Prostate gland (tissue), 2 donors: Measurements from ENCODE around the gene IL36RN. TPM values are rescaled to one million over a fixed set of nuclear protein-coding genes. Genes with fewer than 3 reads are reported as not detected.

ENCODE experiments used
- DNase-seq: peaks from one replicate; pipeline ENCODE4 v3.0.0-alpha.2; 2019; ENCODE audit warnings: low spot score
- H3K27ac ChIP-seq, 2 donors: fragments of 200-600 bp; sonication (generic); 2 replicates each; pipeline ENCODE4 v1.5.1; 2017 to 2019
- H3K27me3 ChIP-seq: fragments of 200-600 bp; sonication (generic); replicated peaks from 2 replicates; pipeline ENCODE4 v1.5.1; 2019; ENCODE audit not compliant: insufficient read depth
- H3K36me3 ChIP-seq, 2 donors: fragments of 200-600 bp; sonication (generic); 1 replicate in 1 of 2; 2 replicates in 1 of 2; pipeline versions ENCODE4 v1.5.1 to v1.8.1; 2017 to 2019
- H3K4me1 ChIP-seq: fragments of 200-600 bp; sonication (generic); replicated peaks from 2 replicates; pipeline ENCODE4 v1.5.1; 2019
- H3K4me3 ChIP-seq, 2 donors: fragments of 200-600 bp; sonication (generic); 2 replicates each; pipeline ENCODE4 v1.5.1; 2017 to 2019
- H3K9me3 ChIP-seq: fragments of 200-600 bp; sonication (generic); 2 replicates; pipeline ENCODE4 v1.5.1; 2017
- POLR2A ChIP-seq: fragments of 450-650 bp; IDR thresholded peaks from one replicate; pipeline ENCODE4 v1.6.1; 2016; ENCODE audit warnings: antibody characterized with exemption, mild to moderate bottlenecking
- POLR2AphosphoS5 ChIP-seq: sonication (generic); formaldehyde crosslinking; IDR thresholded peaks from one replicate; pipeline ENCODE4 v1.6.1; 2017; ENCODE audit warnings: antibody characterized with exemption
- WGBS: methylation state at CpG from one replicate; pipeline ENCODE4 v1.1.5; 2018; 5-methylcytosine and 5-hydroxymethylcytosine counted together
- intact Hi-C: fragments of 100-400 bp; cut with DNase I; formaldehyde crosslinking; loops from one replicate; pipeline ENCODE4 v1.14.2; 2022
- total RNA-seq, 2 donors: library from RNA; depleted of rRNA; stranded (reverse); fragments of >200 nt; gene quantifications; one replicate each; pipeline ENCODE4 v1.1.0, GENCODE V29; 2016
- TF ChIP-seq, protein P1 (sequence below), 4 experiments: fragments of 200-600 bp in 2 of 4; fragments of 450-650 bp in 2 of 4; sonication (generic) in 2 of 4; IDR thresholded peaks; 1 replicate in 3 of 4; 2 replicates in 1 of 4; pipeline ENCODE4 v1.5.1; 2016 to 2019; ENCODE audit warnings: antibody characterized with exemption in 4 of 4, mild to moderate bottlenecking in 2 of 4, moderate library complexity in 2 of 4

The IL36RN gene
- total RNA-seq, 2 donors from 2014 or later: not detected

DNA sequence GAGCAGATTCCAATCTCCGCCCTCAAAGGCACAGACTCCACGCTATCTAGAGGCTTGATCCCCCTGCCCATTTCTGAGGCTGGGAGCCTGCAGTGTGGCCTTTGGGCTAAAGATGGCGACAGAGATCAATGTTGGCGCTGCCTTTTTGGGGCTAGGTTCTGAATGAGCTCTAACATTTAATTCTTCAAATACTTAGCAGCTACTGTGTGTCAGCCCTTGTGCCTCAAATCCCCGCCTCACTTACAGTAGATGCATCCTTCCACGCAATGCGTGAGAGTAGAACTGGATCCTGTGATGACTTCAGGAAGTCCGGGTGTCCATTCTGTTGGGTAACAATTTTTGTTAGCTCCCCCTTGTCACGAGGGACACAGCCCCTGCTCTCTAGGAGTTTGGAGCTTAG lies 21.1 kb downstream of the IL36RN start:
- intact Hi-C loops: no loop called here
- no peak overlapping the region for H3K4me3 ChIP-seq
- WGBS: 49% methylated on average over 9 of the region's 9 CpGs

DNA sequence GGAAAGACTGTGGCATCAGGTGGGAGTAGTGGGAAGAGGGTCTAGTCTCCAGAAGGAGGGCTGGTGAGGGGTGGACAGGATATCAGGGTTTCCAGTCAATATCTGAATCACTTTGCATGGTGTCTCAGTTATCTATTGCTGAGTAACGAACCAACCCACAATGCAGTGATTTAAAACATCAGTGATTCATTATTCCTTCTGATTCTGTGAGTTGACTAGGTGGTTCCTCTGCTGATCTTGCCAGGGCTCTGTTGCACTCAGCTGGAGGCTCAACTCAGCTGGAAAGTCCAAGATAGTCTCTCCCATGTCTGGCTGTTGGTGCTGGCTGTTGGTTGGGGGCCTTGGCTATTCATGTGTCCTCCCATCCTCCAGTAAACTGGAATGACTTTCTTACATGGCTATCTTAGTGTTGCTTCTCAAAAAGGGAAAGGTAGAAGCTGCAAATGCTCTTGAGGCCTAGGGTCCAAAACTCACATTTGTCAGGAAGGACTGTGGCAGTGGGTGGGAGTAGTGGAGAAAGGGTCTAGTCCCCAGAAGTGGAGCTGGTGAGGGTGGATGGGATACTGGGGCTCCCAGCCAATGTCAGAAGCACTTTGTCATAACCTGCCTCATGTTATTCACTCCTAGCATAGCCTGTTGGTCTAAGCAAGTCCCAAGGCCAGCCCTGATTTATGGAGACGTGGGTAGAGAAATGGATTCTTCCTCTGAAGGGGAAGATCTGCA lies 22.7 kb downstream of the IL36RN start:
- Histone ChIP-seq H3K4me3 (no peak overlapping the region), H3K27me3 (no peaks in the 10 kb centered on the region), H3K9me3 (no peaks in the 10 kb centered on the region), H3K27ac (no peak overlapping the region), H3K36me3 (no peaks in the 10 kb centered on the region), H3K4me1 (peaks cover 3% of the 10 kb centered on the region)
- TF ChIP-seq, protein P1, sequence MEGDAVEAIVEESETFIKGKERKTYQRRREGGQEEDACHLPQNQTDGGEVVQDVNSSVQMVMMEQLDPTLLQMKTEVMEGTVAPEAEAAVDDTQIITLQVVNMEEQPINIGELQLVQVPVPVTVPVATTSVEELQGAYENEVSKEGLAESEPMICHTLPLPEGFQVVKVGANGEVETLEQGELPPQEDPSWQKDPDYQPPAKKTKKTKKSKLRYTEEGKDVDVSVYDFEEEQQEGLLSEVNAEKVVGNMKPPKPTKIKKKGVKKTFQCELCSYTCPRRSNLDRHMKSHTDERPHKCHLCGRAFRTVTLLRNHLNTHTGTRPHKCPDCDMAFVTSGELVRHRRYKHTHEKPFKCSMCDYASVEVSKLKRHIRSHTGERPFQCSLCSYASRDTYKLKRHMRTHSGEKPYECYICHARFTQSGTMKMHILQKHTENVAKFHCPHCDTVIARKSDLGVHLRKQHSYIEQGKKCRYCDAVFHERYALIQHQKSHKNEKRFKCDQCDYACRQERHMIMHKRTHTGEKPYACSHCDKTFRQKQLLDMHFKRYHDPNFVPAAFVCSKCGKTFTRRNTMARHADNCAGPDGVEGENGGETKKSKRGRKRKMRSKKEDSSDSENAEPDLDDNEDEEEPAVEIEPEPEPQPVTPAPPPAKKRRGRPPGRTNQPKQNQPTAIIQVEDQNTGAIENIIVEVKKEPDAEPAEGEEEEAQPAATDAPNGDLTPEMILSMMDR (IDR thresholded peaks at IDR 0.05): no peak
- TF ChIP-seq POLR2A: no peak
- DNase-seq: no peak
- intact Hi-C loops: no loop called here
- 91% methylated on average over 2 of the region's 2 CpGs for WGBS

More for the DNA sequence above, 21.1 kb downstream of the IL36RN start:
- TF ChIP-seq, protein P1 (IDR thresholded peaks at IDR 0.05): peak in 2 of 4 experiments; percentile 56 to 66
- no peak for TF ChIP-seq POLR2A
- Histone ChIP-seq H3K4me1 (peaks cover 3% of the 10 kb centered on the region), H3K9me3 (no peaks in the 10 kb centered on the region), H3K27ac (no peak overlapping the region), H3K27me3 (no peaks in the 10 kb centered on the region), H3K36me3 (no peaks in the 10 kb centered on the region)
- peak; percentile 22 for DNase-seq

DNA sequence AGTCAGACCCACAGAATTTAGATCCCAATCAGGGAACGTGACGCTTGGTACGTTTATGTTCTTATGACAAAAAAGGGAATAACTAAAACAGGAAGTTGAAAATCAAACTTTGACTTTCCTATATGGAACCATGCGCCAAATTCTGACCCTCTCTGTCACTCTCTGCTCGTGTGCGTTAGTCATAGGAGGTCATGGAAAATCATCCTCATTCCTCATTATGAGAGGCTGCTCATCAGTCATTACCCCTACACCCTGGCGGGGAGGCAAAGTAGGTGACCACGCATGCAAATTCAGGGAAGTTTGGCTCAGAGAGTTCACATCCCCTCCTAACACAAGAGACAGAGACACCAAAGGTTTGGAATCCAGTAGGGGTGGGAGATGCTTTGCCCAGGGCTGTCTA lies 24.3 kb downstream of the IL36RN start:
- H3K27ac ChIP-seq: no peak overlapping the region
- DNase-seq: no peak
- H3K4me3 ChIP-seq: no peak overlapping the region
- H3K27me3 ChIP-seq: no peaks in the 10 kb centered on the region
- H3K36me3 ChIP-seq: no peaks in the 10 kb centered on the region
- TF ChIP-seq POLR2AphosphoS5 (no peak), POLR2A (no peak)
- TF ChIP-seq, protein P1 (IDR thresholded peaks at IDR 0.05): no peak
- H3K9me3 ChIP-seq: no peaks in the 10 kb centered on the region
- intact Hi-C loops: no loop called here
- H3K4me1 ChIP-seq: peaks cover 3% of the 10 kb centered on the region
- 85% methylated on average over 8 of the region's 8 CpGs for WGBS

DNA sequence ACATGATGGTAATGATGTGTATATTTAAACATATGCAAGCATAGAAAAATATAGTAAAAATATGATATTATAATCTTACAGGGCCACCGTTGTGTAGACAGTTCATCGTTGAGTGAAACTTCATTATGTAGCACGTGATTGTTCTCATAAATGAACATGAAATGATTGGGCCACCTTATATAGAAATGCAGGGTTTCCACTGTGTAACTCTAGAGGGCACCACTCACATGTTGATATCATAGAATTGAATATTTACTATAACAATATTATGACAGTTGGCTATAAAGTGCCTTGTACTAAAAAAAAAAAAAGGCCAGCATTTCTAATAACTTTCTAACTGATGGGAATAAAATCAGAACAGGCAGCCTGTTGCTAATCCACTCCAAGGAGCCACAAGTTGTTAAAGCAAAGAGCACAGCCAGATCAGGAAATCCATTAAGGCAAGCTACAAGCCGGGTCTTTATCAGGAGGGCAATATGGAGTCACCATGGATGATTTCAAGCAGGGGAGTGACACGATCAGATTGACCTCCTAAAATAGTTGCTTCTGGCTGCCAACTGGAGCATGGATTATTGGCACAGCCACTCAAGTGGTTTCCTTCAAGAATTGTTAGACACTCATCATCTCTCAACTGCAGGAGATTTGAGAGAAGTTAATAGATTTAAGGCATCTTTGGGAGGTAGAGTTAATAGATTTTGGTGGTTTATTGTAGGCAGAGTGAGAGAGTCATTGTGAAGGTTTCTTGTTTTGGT lies 25.4 kb downstream of the IL36RN start:
- TF ChIP-seq POLR2AphosphoS5 (peak; percentile 5), POLR2A (no peak)
- TF ChIP-seq, protein P1 (IDR thresholded peaks at IDR 0.05): peak in 3 of 4 experiments; percentile 31 to 65 (median 55)
- H3K4me1 ChIP-seq: peaks cover 3% of the 10 kb centered on the region
- H3K36me3 ChIP-seq: no peaks in the 10 kb centered on the region
- WGBS: 52% methylated on average over 5 of the region's 5 CpGs
- no peak overlapping the region for H3K4me3 ChIP-seq
- H3K27me3 ChIP-seq: no peaks in the 10 kb centered on the region
- H3K9me3 ChIP-seq: no peaks in the 10 kb centered on the region
- intact Hi-C loops: no loop called here
- H3K27ac ChIP-seq: no peak overlapping the region
- DNase-seq: no peak
